ENCODE measurements around the gene FAM3D.
"Not testable (repeated sequence)": the region's sequence is repeated elsewhere in the genome, so short reads cannot be mapped to it uniquely, and the experiment has no call there.

FAM3D gene, protein sequence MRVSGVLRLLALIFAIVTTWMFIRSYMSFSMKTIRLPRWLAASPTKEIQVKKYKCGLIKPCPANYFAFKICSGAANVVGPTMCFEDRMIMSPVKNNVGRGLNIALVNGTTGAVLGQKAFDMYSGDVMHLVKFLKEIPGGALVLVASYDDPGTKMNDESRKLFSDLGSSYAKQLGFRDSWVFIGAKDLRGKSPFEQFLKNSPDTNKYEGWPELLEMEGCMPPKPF

DNA sequence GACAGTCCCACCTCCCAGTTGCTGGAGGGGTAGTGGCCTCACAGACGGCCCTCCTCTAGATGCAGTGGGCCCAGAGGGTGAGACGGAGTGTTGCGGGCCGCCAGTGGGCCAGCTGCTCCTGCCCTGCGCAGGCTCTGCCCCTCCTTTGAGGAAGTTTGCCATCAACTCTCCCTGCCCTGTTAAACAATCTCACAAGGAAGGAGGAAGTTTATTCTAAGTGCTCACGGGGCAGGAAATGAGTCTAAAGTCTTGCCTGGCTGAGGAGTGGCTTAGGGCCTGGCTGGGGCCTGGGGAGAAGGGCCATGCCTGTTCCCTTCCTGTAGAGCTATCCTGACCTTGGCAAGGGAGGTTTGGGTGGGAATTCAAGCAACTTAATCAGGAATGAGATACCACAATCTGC, at the start of gene FAM3D:
Gene FAM3D (minus strand): TSS at position 92 of the 400 bp plus-strand sequence. CDS start 11,211 bp downstream, outside the sequence.
- no peak for DNase-seq

DNA sequence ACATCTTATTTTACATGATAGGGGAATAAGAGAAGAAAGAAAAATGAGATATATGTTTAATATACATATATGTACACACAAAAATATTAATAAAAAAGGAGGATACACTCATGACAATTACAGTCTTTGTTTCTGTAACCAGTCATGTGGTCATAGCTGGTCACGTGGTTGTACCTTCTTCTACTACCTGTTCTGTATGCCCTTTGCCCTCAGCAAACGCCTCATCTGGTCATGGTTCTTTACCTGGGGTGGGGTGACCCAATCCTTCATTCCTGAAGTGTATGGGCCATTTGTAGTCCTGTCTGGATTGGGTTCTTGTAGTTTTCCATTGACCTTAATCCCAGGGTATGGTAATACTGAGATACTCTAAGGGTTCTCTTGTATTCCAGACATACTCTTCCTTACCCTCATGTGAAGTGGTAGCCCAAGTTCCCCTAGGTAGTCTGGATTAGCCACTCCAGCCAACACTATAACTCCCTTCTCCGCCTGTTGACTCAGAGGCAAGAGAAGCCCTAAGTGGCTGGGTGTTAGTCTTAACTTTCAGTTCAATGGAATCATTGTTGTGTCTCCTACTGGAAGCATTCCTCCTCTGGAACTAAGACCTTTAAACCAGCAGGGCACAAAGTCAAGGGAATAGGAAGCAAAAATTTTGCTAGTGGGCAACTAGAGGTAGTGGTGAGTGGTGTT, 47.3 kb upstream of the FAM3D start:
- no peak for DNase-seq

DNA sequence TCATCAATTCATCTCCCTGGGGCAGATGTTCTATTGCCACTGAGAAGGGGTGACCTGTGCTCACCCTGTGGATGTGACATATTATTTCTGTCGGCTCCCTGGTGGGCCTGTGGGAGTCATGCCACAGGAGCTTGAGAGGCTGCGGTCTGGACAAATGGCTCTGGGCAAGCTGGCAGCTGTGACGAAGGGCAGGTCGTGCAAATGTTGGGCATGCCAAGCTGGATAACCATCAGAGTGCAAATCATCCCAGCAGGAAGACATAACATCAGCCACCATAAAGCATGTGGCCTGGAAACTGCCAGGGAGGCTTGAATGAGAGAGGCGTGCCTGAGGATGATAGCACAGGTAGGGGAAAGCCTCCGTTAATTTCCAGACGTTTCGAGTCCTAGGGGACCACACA, 45.3 kb upstream of the FAM3D start:
- DNase-seq: no peak

DNA sequence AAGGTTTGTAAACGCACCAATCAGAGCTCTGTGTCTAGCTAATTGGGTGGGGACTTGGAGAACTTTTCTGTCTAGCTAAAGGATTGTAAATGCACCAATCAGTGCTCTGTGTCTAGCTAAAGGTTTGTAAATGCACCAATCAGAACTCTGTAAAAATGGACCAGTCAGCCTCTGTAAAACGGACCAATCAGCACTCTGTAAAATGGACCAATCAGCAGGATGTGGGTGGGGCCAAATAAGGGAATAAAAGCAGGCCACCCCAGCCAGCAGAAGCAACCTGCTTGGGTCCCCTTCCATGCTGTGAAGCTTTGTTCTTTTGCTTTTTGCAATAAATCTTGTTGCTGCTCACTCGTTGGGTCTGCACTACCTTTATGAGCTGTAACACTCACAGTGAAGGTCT, 42.4 kb upstream of the FAM3D start:
- not testable (repeated sequence) for DNase-seq

DNA sequence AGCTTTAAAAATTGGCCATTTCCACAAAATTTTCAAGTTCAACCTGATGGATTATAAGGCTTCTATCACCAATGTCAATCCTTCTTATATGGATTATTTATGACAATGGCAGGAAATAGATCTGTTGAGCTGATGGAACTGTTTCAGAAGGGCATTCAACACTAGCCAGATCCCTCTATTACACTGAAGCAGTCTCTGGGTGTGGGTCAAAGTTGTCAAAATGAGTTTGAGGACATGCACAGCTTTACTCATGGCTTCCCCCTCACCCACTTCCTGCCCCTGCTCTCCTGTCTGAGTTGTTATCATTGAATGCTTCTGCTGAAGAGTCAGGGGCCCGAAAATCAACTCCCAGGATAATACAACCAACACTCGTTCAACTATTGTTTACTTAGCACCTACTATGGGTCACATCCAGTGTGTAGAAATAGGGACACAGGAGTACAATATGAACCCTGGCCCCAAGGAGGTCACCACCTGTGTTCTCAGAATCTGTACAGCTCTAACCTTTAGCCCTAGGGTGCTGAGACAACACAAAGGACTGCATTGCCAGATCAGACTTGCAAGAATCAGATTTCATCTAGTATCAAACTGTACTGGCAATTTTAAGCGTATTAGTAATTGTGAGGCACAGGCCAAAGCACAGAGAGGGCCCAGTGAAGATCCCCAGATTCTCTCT, 41.7 kb upstream of the FAM3D start:
- no peak for DNase-seq

DNA sequence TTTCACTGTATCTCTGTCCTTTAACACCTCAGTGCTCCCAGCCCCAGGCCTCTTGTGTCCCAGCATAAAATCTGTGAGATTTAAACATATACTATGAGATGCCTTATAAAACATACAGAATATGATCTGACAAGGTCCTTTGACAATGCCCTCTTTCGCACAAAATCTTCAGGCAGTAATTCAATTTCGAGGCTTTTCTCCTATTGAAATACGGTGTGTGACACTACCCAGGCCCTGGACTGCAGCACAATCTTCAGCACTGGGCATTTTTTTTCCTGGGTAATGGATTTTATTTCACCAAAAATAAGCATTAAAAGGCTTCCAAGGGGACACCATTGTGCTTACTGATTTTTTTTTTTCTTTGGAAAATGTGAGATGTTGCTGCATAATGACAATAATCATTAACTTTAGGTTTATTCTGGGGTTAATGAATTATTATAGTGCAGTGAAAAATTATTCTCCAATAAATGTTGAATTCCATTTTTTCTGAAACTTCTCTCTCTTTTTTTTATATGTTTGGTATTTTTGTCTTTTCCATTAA, 40.9 kb upstream of the FAM3D start:
- DNase-seq: no peak

DNA sequence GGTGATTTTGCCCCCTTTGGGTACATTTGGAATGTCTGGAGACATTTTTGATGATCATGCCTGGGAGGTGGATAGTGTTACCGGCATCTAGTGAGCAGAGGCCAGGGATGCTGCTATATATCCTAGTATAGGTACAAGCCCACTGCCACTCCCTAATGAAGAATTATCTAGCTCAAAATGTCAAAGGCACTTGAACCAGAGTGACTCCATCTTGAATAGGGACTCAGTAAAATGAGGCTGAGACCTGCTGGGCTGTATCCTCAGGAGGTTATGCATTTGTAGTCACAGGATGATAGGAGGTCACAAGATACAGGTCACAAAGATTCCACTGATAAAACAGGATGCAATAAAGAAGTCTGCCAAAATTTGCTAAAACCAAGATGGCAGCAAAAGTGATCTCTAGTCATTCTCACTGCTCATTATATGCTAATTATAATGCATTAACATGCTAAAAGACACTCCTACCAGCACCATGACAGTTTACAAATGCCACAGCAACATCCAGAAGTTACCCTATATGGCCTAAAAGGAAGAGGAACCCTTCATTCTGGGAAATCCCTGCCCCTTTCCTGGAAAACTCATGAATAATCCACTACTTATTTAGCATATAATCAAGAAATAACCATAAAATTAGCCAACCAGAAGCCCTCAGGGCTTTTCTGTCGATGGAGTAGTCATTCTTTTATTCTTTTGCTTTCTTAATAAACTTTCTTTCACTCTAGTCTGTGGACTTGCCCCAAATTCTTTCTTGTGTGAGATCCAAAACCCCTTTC, 40.0 kb upstream of the FAM3D start:
- no peak for DNase-seq

DNA sequence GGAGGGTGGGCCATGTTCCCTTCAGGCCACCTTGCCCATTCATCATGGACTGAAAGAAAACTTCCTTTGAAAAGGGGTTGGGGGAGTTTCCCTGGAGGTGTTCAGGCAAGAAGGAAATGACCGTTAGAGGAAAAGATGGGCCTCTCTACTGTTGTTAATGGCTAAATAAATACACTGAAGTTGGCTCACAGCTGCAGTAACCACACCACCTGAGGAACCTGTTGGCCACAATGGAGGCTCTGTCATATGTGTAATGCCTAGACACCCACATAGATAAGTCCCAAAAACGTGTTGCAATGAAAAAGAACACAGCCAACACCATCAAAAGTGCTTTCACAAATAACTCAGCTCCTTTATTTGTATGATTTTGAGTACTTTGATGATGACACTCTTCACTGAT, 38.2 kb upstream of the FAM3D start:
- DNase-seq: no peak

DNA sequence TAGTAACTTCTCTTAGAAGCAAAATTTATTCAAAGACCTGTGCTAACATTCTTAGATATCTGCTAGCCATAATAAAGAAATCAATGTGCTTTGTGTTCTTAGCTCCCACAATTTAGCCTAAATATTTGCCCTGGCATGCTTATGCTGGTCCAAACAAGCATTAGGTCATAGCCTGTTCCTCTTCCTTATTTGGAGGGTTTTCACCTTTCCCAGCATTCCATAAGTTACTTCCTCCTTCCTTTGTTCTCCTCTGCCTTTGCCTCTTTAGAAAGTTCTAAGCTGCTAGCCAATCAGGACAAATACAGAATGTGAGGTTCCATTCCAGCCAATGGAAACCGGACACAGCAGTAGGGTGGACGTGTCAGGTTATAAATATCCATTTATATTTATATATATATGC, 37.7 kb upstream of the FAM3D start:
- not testable (repeated sequence) for DNase-seq

DNA sequence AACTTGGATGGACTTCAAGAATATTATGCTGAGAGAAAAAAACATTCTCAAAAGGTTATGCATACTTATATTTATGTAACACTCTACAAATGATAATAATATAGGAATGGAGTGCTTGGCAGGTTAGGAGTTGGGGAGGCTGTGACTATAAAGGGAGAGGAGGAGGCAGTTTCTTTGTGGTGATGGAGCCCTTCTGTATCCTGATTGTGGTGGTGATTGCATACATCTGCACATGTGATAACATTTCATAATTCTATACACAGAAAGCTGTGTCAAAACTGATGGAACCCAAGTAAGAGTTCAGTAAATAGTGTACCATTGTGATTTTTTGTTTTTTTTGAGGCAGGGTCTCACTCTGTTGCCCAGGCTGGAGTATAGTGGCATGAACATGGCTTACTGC, 31.7 kb upstream of the FAM3D start:
- no peak for DNase-seq

DNA sequence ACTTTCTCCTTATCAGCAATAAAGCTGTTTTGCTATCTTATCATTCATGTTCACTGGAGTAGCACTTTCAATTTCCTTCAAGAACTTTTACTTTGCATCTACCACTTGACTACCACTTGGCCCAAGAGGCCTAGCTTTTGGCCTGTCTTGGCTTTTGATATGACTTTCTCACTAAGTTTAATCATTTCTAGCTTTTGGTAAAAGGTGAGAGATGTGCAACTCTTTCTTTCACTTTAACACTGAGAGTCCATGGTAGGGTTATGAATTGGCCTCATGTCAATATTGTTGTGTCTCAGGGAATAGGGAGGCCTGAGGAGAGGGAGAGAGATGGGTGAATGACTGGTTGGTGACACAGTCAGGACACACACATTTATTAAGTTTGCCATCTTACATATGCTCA, 31.0 kb upstream of the FAM3D start:
- DNase-seq: no peak

DNA sequence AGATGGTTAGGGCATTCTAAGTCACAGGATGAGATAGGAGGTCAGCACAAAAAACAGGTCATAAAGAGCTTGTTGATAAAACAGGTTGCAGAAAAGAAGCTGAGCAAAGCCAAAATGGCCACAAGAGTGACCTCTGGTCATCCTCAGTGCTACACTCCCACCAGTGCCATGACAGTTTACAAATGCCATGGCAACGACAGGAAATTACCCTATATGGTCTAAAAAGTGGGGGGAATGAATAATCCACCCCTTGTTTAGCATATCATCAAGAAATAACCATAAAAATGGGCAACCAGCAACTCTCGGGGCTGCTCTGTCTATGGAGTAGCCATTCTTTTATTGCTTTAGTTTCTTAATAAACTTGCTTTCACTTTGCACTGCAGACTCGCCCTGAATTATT, 30.2 kb upstream of the FAM3D start:
- DNase-seq: not testable (repeated sequence)

DNA sequence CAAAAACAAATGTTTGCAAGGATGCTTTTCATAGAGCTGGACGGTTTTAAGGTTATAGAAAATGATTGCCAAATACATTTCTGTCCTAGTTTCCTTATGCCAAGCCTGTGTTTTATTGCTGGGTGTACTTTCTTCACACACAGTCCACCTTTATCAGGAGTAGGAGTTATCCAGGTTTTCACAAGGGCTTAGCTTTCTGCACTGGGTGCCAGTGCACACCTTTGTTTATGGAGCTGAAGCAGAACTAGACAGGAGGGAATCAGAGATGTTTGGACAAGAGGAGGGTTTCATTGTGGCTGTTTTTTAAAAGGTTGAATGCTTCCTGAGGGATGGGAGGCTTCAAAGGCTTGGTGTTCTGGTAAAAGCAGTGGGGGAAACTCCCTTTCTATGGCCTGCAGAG, 29.5 kb upstream of the FAM3D start:
- no peak for DNase-seq

DNA sequence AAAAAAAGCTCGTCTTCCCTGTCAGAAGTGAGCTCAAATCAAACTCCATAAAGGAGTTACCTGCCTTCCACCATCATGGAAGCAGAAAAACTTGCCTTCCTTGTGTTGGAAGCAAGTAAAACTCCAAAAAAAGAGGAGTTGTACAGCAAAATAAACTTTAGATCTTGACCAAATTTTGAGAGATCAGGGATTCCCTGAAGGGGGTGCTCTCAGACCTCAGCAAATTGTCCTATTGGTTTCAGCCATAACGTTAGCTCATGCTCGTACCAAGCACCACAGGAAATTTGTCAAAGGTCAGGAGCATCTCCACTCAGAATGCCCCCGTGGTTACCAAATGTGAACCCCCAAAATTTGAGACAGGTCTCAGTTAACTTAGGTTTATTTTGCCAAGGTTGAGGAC, 28.7 kb upstream of the FAM3D start:
- not testable (repeated sequence) for DNase-seq

DNA sequence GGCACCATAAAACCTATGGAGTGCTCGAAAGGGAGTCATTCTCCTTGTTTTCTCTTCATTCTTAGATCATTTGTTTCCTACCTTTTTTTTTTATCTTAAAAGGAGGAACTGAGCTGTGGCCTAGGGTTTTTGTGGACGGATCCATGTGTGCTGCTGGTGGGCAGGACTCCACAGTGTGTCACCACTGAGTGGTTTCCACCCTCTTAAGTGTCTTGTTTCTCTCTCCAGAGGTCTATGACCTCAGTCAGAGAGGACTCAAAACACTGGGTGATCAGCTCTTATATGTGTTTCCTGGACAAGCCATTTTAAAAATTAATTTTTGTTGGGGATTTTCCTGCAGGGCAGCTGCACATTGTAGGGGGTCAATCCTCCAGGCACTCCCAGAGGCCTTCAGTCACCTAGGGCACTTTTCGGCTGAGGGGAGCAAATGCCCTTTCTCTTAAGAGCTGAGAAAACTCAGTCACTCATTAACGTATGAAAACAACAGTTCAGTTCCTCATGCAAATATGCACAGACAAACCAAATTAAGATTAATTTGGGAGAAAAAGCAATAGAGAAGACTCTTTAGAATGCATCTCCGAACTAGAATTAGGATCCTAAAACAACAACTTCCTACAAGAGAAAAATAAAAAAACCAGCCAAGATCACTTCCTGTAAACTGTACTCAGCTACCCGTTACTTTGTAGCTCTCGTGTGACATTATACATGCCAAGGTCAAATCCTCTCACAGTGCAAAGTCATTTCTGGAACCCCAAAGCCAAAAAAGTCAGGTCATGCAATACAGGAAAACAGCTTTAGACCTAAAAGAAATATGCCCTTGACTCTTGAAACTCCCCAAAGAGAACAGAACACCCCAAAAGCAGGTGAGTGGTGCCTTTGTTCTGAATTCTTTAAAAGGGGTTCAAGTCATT, 27.6 kb upstream of the FAM3D start:
- DNase-seq: no peak

DNA sequence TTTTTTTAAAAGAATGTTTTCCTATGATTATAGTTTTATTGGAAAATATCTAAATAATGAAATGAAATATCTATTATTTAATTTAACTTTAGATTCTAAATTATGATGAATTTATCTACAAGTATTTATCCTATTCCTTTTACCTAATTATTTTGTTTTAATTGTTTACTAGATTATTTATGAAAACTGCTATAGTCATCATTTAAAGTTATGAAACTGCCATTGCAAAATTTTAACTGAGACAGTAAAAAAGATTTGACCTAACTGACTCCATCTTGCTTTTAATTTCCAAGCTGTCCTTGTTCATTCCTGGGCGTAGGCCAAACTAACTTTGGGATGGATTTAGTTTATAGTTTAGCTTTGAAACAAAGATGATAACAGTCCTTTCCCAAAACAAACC, 25.9 kb upstream of the FAM3D start:
- no peak for DNase-seq

DNA sequence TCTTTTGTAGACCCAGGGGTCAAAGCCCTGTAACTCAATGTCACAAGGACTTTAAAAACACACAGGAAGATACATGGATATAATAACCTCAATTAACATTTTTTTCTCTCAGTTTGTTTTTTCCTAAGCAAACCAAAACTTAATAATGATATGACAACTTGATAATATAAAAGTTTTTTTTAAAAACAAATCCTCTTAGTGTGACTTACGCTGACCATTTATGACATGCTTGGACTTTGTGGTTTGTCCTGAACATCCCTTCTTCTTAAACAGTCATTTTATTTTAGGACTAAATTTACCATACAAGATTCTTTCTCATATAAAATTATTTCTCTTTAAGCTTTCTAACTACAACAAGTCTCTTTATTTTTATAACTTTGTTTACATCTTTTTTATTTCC, 25.4 kb upstream of the FAM3D start:
- DNase-seq: peak; percentile 12

DNA sequence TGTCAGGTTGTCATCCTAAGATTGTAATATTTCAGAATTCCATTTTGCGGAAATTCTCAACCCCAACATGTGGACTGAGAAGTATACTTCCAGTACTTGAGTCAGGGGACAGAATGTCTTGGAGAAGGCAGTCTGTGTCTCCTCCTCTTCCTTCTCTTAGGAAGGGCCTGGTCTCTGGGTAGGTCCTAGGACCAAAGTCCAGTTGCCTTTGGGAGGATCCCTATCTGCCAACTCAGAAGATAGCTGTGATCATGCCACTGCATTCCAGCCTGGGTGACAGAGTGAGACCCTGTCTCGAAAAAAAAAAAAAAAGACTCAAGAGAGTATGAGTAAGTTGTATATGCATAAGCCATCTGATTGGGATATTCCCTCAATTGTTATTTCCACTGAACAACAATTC, 23.9 kb upstream of the FAM3D start:
- DNase-seq: no peak

DNA sequence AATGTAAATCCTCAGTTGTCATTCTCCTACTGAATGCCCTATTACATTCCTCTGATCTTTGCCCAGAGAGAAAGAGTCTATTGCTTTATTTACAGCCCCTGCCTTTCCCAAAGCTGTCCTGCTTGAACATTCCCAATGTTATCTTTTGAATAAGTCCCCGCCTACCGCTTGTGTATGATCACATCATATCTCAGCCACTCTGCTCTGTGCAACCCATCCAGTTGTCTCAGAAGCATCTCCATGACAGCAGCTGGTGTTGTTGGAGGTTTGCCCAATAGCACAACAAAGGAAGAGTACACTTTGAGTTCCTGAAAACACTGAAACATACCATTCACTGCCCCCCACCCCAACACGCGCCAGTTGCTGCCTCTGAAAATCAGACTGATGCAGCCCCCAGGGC, 22.0 kb upstream of the FAM3D start:
- DNase-seq: no peak

DNA sequence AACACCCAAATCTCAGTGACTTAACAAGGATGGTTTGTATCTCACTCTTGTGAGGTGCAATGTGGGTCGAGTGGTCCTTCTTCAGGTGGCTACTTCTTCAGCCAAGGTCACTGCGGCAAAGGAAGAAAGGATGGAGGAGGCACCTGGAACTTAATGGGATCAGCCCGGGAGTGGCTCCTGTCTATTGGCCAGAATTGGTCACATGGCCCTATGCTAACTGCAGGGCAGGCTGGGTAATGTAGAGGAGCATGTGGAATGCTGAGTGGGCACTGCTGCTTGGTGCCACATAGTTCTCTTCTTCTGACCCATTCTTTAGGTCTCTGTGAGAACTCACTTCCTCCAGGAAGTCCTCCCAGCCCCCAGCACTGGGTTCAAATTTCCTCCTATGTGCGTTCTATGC, 20.3 kb upstream of the FAM3D start:
- DNase-seq: no peak

DNA sequence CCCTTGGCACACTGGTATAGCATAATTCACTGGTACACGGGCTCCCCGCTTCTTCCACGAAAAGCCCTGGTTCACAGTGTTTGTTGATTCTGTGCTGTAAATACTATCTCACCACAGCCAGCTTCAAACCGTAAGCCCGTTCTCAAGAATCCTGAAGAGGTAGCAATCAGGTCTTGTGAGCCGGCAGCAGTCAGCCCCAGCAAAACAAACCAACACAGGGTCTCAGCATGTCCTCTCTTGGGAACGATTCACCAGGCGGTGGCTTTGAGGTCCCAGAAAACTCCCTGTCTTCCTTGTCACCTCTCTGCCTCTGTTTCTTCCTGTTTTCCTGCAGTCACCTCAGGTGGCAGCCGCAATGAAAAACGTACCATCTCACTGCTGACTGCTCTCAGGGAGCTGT, 19.1 kb upstream of the FAM3D start:
- DNase-seq: no peak

DNA sequence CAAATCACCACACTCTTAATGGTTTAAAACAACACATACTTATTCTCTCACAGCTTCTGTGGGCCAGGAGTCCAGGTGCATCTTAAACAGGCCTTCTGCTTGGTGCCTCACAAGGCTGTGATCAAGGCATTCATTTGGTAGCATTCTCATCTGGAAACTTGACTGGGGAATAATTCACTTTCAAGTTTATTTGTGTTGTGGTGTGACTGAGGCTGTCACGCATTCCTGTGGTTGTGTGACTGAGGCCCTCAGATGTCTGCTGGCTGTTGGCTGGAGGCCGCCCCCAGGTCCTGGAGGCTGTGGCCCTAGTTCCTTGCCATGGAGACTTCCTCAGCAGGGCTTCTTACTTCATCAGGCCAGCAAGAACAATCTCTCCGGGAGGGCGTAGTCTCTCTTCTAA, 16.9 kb upstream of the FAM3D start:
- peak; percentile 83 for DNase-seq
